H1 (cell line): ENCODE measurements around the gene TFAP2A. TPM values are rescaled to one million over a fixed set of nuclear protein-coding genes. Genes with fewer than 3 reads are reported as not detected.

Source experiments
- CTCF ChIA-PET: fragments of 300-600 bp; sonication (Branson Sonifier 250); formaldehyde crosslinking; loops from one replicate; lab custom pipeline; 2021; ENCODE audit not compliant: partially characterized antibody; lab: Charles Lee
- POLR2A ChIA-PET: fragments of 300-600 bp; sonication (Branson Sonifier 250); formaldehyde crosslinking; loops from one replicate; lab custom pipeline; 2021; ENCODE audit warnings: inconsistent platforms; ENCODE audit not compliant: partially characterized antibody; lab: Charles Lee
- DNase-seq, 2 experiments: peaks; one replicate each; pipeline versions ENCODE4 v3.0.0 to v3.0.0-alpha.2; 2010 to 2022; ENCODE audit warnings: low spot score in 2 of 2, low read depth in 1 of 2, mixed read lengths in 1 of 2
- FAIRE-seq: peaks from 2 replicates; lab custom pipeline; 2011; peaks lifted over from hg19 to GRCh38; lab: Jason Lieb, UNC
- H2AFZ ChIP-seq: 2 replicates; pipeline ENCODE4 v1.8.1; 2012; ENCODE audit warnings: low read length, inconsistent platforms
- H2AK5ac ChIP-seq: 2 replicates; pipeline ENCODE4 v1.6.1; 2013; ENCODE audit warnings: low read depth, low read length
- H2BK120ac ChIP-seq: replicated peaks from 2 replicates; pipeline ENCODE3; 2013; ENCODE audit warnings: low read depth, low read length, inconsistent platforms
- H2BK12ac ChIP-seq: 2 replicates; pipeline ENCODE4 v1.6.1; 2013; ENCODE audit warnings: low read depth, low read length
- H2BK15ac ChIP-seq: 2 replicates; pipeline ENCODE4 v1.6.1; 2013; ENCODE audit warnings: low read length
- H2BK20ac ChIP-seq: 2 replicates; pipeline ENCODE4 v1.6.1; 2013; ENCODE audit warnings: low read length
- H2BK5ac ChIP-seq: 2 replicates; pipeline ENCODE4 v1.6.1; 2013; ENCODE audit warnings: low read depth, low read length
- H3K14ac ChIP-seq: 2 replicates; pipeline ENCODE4 v1.6.1; 2013; ENCODE audit warnings: inconsistent platforms; ENCODE audit not compliant: insufficient read length
- H3K18ac ChIP-seq: 2 replicates; pipeline ENCODE4 v1.6.1; 2013; ENCODE audit warnings: low read length; ENCODE audit errors: extremely low read depth
- H3K23ac ChIP-seq: 2 replicates; pipeline ENCODE4 v1.6.1; 2013; ENCODE audit warnings: inconsistent platforms; ENCODE audit not compliant: insufficient read length
- H3K23me2 ChIP-seq: 2 replicates; pipeline ENCODE4 v1.6.1; 2013; ENCODE audit warnings: low read depth, low read length
- H3K27ac ChIP-seq: 2 replicates; pipeline ENCODE4 v1.6.1; 2011; ENCODE audit warnings: low read depth, low read length, inconsistent platforms
- H3K27me3 ChIP-seq, 4 experiments: replicated peaks in 1 of 4; 1 replicate in 1 of 4; 2 replicates in 3 of 4; pipeline versions ENCODE4 v1.6.1 to v1.8.1; 2011 to 2013; ENCODE audit warnings: low read length in 3 of 4, mild to moderate bottlenecking in 3 of 4, inconsistent platforms in 2 of 4, mixed read lengths in 2 of 4, moderate library complexity in 1 of 4; ENCODE audit not compliant: control insufficient read depth in 3 of 4, insufficient read depth in 3 of 4; ENCODE audit errors: extremely low read depth in 1 of 4
- H3K36me3 ChIP-seq, 4 experiments: 2 replicates each; pipeline versions ENCODE4 v1.6.1 to v1.8.1; 2011 to 2013; ENCODE audit warnings: mild to moderate bottlenecking in 4 of 4, low read length in 3 of 4, moderate library complexity in 2 of 4, control low read depth in 1 of 4, inconsistent platforms in 1 of 4; ENCODE audit not compliant: insufficient read depth in 4 of 4, control insufficient read depth in 2 of 4
- H3K4ac ChIP-seq: replicated peaks from 2 replicates; pipeline ENCODE3; 2013; ENCODE audit warnings: low read length, low read depth, mixed read lengths, inconsistent platforms; ENCODE audit not compliant: insufficient read length
- H3K4me1 ChIP-seq, 4 experiments: replicated peaks in 1 of 4; 1 replicate in 1 of 4; 2 replicates in 3 of 4; pipeline versions ENCODE4 v1.6.1 to v1.8.1; 2011 to 2013; ENCODE audit warnings: low read length in 3 of 4, inconsistent platforms in 2 of 4, mixed read lengths in 1 of 4; ENCODE audit not compliant: insufficient read depth in 4 of 4, control insufficient read depth in 3 of 4
- H3K4me2 ChIP-seq, 2 experiments: 2 replicates each; pipeline versions ENCODE4 v1.6.1 to v1.8.1; 2011 to 2013; ENCODE audit warnings: low read depth in 2 of 2, low read length in 2 of 2, control low read depth in 1 of 2, inconsistent platforms in 1 of 2, mild to moderate bottlenecking in 1 of 2; ENCODE audit not compliant: insufficient read depth in 1 of 2
- H3K4me3 ChIP-seq, 4 experiments: fragments of 200-600, 300-600 bp in 1 of 4; sonication (generic), shearing (Covaris generic), sonication (Bioruptor Twin) in 1 of 4; 2 replicates each; pipeline versions ENCODE4 v1.5.1 to v1.8.1; 2011 to 2016; ENCODE audit warnings: low read length in 4 of 4, low read depth in 3 of 4, control low read depth in 2 of 4, inconsistent platforms in 2 of 4, mild to moderate bottlenecking in 2 of 4, mixed read lengths in 1 of 4, moderate library complexity in 1 of 4; ENCODE audit not compliant: insufficient read depth in 2 of 4; ENCODE audit errors: extremely low read depth in 1 of 4
- H3K56ac ChIP-seq: replicated peaks from 2 replicates; pipeline ENCODE3; 2013; ENCODE audit warnings: low read depth, mild to moderate bottlenecking, mixed read lengths, low read length, inconsistent platforms; ENCODE audit not compliant: insufficient read length
- H3K79me1 ChIP-seq: 2 replicates; pipeline ENCODE4 v1.6.1; 2013; ENCODE audit warnings: low read depth, low read length, control low read depth
- H3K79me2 ChIP-seq, 2 experiments: 2 replicates each; pipeline versions ENCODE4 v1.6.1 to v1.8.1; 2012 to 2013; ENCODE audit warnings: low read length in 2 of 2, mild to moderate bottlenecking in 2 of 2, inconsistent platforms in 1 of 2; ENCODE audit not compliant: insufficient read depth in 2 of 2, control insufficient read depth in 1 of 2
- H3K9ac ChIP-seq, 4 experiments: replicated peaks in 1 of 4; 1 replicate in 1 of 4; 2 replicates in 3 of 4; pipeline versions ENCODE4 v1.6.1 to v1.8.1; 2011 to 2013; ENCODE audit warnings: low read depth in 3 of 4, low read length in 3 of 4, control low read depth in 2 of 4, mild to moderate bottlenecking in 2 of 4, moderate library complexity in 2 of 4, inconsistent platforms in 1 of 4; ENCODE audit errors: extremely low read depth in 1 of 4
- H3K9me3 ChIP-seq, 2 experiments: 2 replicates each; pipeline versions ENCODE4 v1.6.1 to v1.8.1; 2012 to 2013; ENCODE audit warnings: mild to moderate bottlenecking in 2 of 2, moderate library complexity in 2 of 2, control low read depth in 1 of 2, inconsistent platforms in 1 of 2, low read depth in 1 of 2, low read length in 1 of 2, mixed read lengths in 1 of 2; ENCODE audit not compliant: insufficient read depth in 2 of 2
- H4K20me1 ChIP-seq, 2 experiments: replicated peaks in 1 of 2; 2 replicates each; pipeline versions ENCODE3 to v1.8.1; 2011 to 2013; ENCODE audit warnings: inconsistent platforms in 2 of 2, low read length in 2 of 2, mild to moderate bottlenecking in 1 of 2; ENCODE audit not compliant: insufficient read depth in 2 of 2, control insufficient read depth in 1 of 2
- H4K5ac ChIP-seq: 2 replicates; pipeline ENCODE4 v1.6.1; 2013; ENCODE audit warnings: low read length, low read depth, mixed read lengths, inconsistent platforms; ENCODE audit not compliant: insufficient read length
- H4K8ac ChIP-seq: 2 replicates; pipeline ENCODE4 v1.8.0; 2013; ENCODE audit warnings: mild to moderate bottlenecking, moderate library complexity, low read length, inconsistent platforms; ENCODE audit not compliant: insufficient read depth; ENCODE audit errors: extremely low read depth
- H4K91ac ChIP-seq: replicated peaks from 2 replicates; pipeline ENCODE3; 2013; ENCODE audit warnings: low read length, mixed read lengths, inconsistent platforms; ENCODE audit not compliant: insufficient read length
- ATF2 ChIP-seq: IDR thresholded peaks from 2 replicates; pipeline ENCODE4 v1.6.1; 2012; ENCODE audit warnings: low read length, inconsistent platforms
- BRCA1 ChIP-seq: IDR thresholded peaks from 2 replicates; pipeline ENCODE4 v1.6.1; 2012; ENCODE audit warnings: low read depth, low read length, improper control_type of control experiment
- CHD2 ChIP-seq: IDR thresholded peaks from 2 replicates; pipeline ENCODE4 v1.6.1; 2012; ENCODE audit warnings: low read length, improper control_type of control experiment
- EGR1 ChIP-seq: IDR thresholded peaks from 2 replicates; pipeline ENCODE4 v1.6.1; 2011; ENCODE audit warnings: low read depth, low read length, borderline replicate concordance
- EZH2 ChIP-seq: fragments of 200-600 bp; sonication (generic); IDR thresholded peaks from 2 replicates; pipeline ENCODE4 v1.7.1; 2012; ENCODE audit warnings: low read depth, mild to moderate bottlenecking, moderate library complexity, low read length, inconsistent platforms; ENCODE audit not compliant: severe bottlenecking
- GABPA ChIP-seq: IDR thresholded peaks from 2 replicates; pipeline ENCODE4 v1.6.1; 2011; ENCODE audit warnings: mild to moderate bottlenecking, low read length, moderate library complexity, borderline replicate concordance; ENCODE audit not compliant: insufficient read depth
- HDAC6 ChIP-seq: IDR thresholded peaks from one replicate; pipeline ENCODE4 v1.7.1; 2012; ENCODE audit warnings: low read depth, mild to moderate bottlenecking, inconsistent platforms, low read length, moderate library complexity
- JUN ChIP-seq: IDR thresholded peaks from 2 replicates; pipeline ENCODE4 v1.6.1; 2011; ENCODE audit warnings: low read depth, mild to moderate bottlenecking, improper control_type of control experiment, low read length
- MAFK ChIP-seq: IDR thresholded peaks from 2 replicates; pipeline ENCODE4 v1.6.1; 2012; ENCODE audit warnings: low read depth, mild to moderate bottlenecking, improper control_type of control experiment, low read length
- POLR2A ChIP-seq, 2 experiments: IDR thresholded peaks; 1 replicate in 1 of 2; 2 replicates in 1 of 2; pipeline ENCODE4 v1.6.1; 2011; ENCODE audit warnings: low read depth in 2 of 2, low read length in 2 of 2, mild to moderate bottlenecking in 2 of 2; ENCODE audit errors: control extremely low read depth in 1 of 2
- SIRT6 ChIP-seq: IDR thresholded peaks from one replicate; pipeline ENCODE4 v1.7.1; 2012; ENCODE audit warnings: low read length, inconsistent platforms
- TAF1 ChIP-seq: IDR thresholded peaks from 2 replicates; pipeline ENCODE4 v1.6.1; 2011; ENCODE audit warnings: mild to moderate bottlenecking, low read depth, low read length
- TBP ChIP-seq: IDR thresholded peaks from 2 replicates; pipeline ENCODE4 v1.6.1; 2011; ENCODE audit warnings: low read depth, low read length, improper control_type of control experiment
- TCF12 ChIP-seq: IDR thresholded peaks from 2 replicates; pipeline ENCODE4 v1.6.1; 2011; ENCODE audit warnings: low read depth, mild to moderate bottlenecking, low read length
- TEAD4 ChIP-seq: IDR thresholded peaks from 2 replicates; pipeline ENCODE4 v1.6.1; 2012; ENCODE audit warnings: low read depth, low read length, inconsistent platforms, mixed read lengths
- WGBS, 2 experiments: shearing (Covaris generic) in 1 of 2; methylation state at CpG; one replicate each; pipeline versions ENCODE4 v1.1.6 to v1.1.7; 2013 to 2015; ENCODE audit warnings: low lambda C conversion rate in 2 of 2, mixed read lengths in 2 of 2, inconsistent platforms in 1 of 2, low coverage in 1 of 2, missing lambda C conversion rate in 1 of 2; ENCODE audit not compliant: insufficient replicate concordance in 2 of 2, insufficient coverage in 1 of 2, insufficient read length in 1 of 2; ENCODE audit errors: extremely low coverage in 1 of 2, missing lambda C conversion rate in 1 of 2; 5-methylcytosine and 5-hydroxymethylcytosine counted together
- polyA plus RNA-seq, 7 experiments: library from polyadenylated mRNA; depleted of rRNA in 3 of 7; stranded (reverse) in 5 of 7; unstranded in 2 of 7; fragments of >200 nt in 5 of 7; fragments of 200-250 nt in 2 of 7; gene quantifications; 1 replicate in 5 of 7; 2 replicates in 1 of 7; 4 replicates in 1 of 7; pipeline versions ENCODE4 v1.2.1 to v1.2.3, GENCODE V29; 2011 to 2013; ENCODE audit warnings: missing spikeins in 2 of 7, mixed read lengths in 2 of 7
- total RNA-seq: library from RNA; stranded (reverse); fragmentation: NEBNext Ultra II Directional; extraction: Animal tissue kit (Norgen Biotek cat#: 25700); gene quantifications from 2 replicates; pipeline ENCODE4 v1.2.1, GENCODE V29; 2021

Gene TFAP2A
- total and polyA plus RNA-seq, 2 of the 8 experiments (the other 6 are each of a cell fraction or from before 2014, with no cell fraction given) = 0.23 TPM; not detected in 1

- Histone ChIP-seq H3K27me3 (no peaks in the 10 kb centered on the region), H2AFZ (no peak overlapping the region), H2BK12ac (no peak overlapping the region), H3K4me2 (no peak overlapping the region), H2BK5ac (no peak overlapping the region), H3K4me3 (no peak overlapping the region), H3K23ac (no peak overlapping the region), H3K18ac (no peak overlapping the region), H3K9ac (no peak overlapping the region), H4K5ac (no peak overlapping the region), H3K14ac (no peak overlapping the region), H2BK15ac (no peak overlapping the region), H3K79me2 (no peaks in the 10 kb centered on the region), H3K79me1 (no peaks in the 10 kb centered on the region), H2AK5ac (no peak overlapping the region), H3K4ac (no peak overlapping the region), H3K9me3 (no peaks in the 10 kb centered on the region), H2BK20ac (no peak overlapping the region), H3K23me2 (no peaks in the 10 kb centered on the region), H2BK120ac (no peak overlapping the region), H4K8ac (no peak overlapping the region), H3K27ac (no peak overlapping the region), H3K56ac (no peak overlapping the region), H3K36me3 (no peaks in the 10 kb centered on the region), H3K4me1 (no peaks in the 10 kb centered on the region; a peak in 2 of 7 replicates), H4K20me1 (no peaks in the 10 kb centered on the region), H4K91ac (no peak overlapping the region)
- DNase-seq = no peak
- WGBS, 2 experiments = 85% methylated on average over 5 of the region's 5 CpGs; no CpG with 5 or more reads in 1 of the 2 experiments
- ChIA-PET CTCF (interaction anchor here (0.8 to 1.2 kb wide), 3 partner anchors 9 to 26 kb away, joined by 3 to 4 read pairs (median 3); no protein-coding TSS in a partner anchor), POLR2A (interaction anchor here (1.0 kb wide), 1 partner anchor 80 kb away, joined by 3 read pairs; no protein-coding TSS in a partner anchor)
- FAIRE-seq = no peak
- TF ChIP-seq EGR1 (no peak), TBP (no peak), TCF12 (no peak), SIRT6 (no peak), BRCA1 (no peak), EZH2 (no peak), TEAD4 (no peak), GABPA (no peak), POLR2A (IDR thresholded peaks at IDR 0.05; ENCODE audit: control extremely low read depth in 1 of 2, low read depth in 2 of 2, low read length in 2 of 2) (no peak), CHD2 (no peak), TAF1 (no peak), JUN (no peak), HDAC6 (no peak), MAFK (no peak), ATF2 (no peak)
Observed at GRCh38 chr6:10460096-10460495, 45.2 kb upstream of the TFAP2A start.
